ENCODE results near the gene SSR2.

GRCh38 chr1:156065871-156066270 is 45.1 kb upstream of the SSR2 start:
- TF ChIP-seq POLR2A (IDR thresholded peaks at IDR 0.05): no peak
- no peak for TF ChIP-seq CTCF (IDR thresholded peaks at IDR 0.05)
- no peak for TF ChIP-seq POLR2AphosphoS5 (IDR thresholded peaks at IDR 0.05)

All from transverse colon (tissue), 4 donors.